NCI-H1694 (cell line): ENCODE data around the gene CADPS.

Source experiments
- DNase-seq: peaks from one replicate; lab custom pipeline; 2025; lab: John Stamatoyannopoulos, UW

The CADPS gene

DNA sequence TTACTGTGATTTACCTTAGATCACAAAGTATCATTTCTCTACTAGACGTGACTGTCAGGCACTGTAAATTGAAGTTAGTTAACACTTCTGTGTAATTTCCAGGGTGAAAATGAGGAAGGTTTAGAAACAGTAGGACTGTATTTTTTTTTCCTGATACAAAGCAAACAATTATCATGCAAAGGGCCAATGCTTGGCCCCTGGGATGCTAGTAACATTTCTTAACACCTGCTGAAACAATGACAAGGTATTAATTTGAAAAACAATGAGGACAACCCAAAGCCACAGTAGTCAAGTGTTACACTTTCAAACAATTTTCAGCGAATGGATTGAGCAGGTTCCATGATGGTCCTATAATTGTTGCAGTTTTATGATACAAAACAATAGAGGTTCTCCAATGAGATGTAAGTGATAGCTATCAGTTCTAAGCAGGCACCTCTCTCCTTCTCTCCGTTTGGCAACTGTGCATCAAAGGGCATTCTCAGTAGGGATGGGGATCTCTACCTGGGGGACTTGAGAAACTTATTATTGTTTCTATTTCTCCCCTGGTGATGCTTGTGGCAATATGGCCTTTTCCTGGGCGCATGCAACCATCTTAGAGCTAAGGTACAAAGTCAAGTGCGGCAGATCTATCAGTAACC lies 435.9 kb downstream of the CADPS start:
- no peak for DNase-seq

DNA sequence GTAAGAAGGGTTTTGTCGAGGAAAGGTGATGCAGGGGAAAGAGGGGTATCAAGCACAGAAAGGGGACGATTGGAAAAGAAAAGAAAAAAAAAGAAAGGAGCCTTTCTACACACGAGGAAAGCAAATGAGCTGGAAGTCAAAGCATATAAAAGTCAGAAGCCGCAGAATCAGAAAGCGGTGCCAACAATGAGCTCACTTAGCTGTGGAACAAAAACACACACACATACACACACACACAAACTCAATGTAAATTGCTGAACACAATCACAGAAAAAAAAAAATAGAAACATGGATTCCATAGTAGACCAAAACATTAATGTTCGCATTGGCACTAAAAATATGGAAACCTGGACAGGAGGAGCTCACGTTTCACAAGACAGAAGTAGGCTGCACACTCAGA lies 438.4 kb downstream of the CADPS start:
- no peak for DNase-seq

DNA sequence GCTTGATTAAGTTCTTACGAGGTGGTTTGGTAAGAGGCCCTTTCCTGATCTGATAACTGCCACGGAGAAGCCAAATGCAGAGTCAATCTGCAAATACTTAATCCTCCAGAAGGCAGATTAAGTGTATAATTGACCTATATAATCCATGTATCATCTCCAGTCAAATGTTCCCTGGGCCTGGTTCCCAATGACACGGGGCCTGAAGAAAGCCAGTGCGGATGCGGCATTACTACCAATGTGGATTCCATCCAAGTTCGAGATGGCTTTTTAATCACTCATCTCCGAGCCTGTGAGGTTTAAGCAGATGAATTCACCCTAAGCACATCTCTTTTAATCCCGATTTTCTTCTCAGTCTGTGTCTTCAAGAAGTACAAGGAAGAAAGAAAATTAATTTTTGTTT lies 441.8 kb downstream of the CADPS start:
- no peak for DNase-seq

DNA sequence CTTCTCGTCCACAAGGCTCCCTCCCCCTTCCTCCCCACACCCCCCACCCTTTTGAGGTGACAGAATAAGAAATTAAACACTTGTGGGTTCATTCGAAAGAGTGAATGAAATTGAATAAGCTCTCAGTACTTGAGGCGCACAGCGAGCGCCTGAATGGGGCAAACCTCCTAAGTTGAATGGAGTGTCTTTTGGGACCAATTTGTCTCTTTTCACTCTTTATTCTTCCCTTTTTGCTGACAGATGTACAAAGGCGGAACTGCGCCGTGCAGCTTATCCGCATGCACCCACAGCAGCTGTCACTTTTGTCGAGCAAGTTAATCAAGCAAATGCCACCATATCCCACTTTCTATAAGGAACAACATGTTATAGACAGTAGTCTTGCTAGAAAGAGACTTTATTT lies 454.0 kb downstream of the CADPS start:
- DNase-seq = no peak

DNA sequence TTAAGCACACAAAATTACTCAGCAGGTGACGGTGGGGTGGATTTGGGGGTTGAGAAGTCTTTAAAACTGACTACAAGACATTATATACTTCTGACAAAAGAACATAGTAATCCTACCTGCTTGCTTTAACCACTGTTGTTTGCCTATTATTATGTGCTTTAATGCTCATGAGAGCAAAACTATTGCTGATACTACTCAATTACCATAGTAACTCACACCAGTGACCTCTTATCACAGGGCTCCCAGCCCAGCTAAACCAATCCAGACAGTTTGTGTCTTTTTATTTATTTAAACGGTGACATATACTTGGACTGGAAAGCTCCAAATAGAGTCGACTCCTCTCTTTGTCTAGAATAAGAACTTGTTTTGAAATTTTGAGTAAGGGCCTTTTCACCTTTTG lies 459.1 kb downstream of the CADPS start:
- no peak for DNase-seq

DNA sequence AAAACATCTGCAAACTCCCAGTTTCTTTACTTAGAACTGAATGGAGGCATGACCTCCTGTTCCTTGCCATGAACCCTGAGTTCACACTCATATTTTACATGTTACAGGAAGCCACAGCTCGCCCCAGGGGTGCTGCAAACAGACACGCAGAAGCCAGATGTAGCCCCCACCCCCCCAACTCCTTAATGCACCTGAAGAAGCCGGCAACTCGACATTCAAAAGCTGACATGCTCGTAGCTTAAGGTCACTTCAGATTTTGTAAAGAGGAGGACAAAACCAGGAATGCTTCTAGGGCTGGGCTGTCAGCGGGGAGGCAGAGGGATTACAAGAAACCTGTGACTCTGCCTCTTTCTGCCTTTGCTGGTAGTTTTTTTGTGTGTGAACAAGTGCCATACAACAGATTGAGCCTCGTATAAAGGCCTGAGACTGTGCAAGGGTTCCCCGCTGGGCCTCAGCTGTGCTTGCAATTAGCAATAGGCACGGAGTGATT lies 459.9 kb downstream of the CADPS start:
- peak; percentile 27 for DNase-seq

DNA sequence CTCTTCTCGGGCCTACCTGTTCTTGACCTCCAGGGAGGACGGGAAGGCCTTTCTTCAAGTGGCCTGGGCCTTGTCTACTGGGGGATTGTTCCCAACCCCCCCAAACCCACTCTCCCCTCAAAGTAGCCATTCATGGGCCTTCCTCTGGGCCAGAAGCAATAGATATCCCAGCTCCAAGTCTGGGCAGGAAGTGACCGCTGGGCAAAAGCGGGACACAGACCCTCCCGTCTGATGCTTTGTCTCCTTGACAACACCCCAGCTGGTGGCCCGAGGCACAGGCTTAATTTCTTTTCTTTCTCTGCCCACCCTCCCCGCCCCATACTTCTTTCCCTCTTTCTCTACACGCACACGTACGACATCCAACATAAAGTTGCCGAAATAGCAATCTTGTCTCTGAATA lies 460.4 kb downstream of the CADPS start:
- DNase-seq = no peak

DNA sequence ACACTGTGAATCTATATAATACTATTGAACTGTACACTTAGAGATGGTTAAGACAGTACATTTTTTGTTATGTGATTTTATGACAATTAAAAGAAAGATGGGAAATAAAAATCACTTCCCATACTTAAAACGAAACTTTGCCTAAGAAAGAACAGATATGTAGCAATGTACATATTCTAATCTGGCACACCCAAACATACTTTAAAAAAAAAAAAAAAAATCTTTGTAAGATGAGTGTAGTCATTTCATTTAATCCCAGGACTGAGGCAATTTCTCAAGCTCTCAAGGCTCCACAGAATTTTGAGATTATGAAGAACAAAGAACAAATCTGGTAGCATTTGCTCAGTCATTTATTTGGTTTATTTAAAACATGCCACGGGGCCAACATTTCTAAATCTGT lies 461.5 kb downstream of the CADPS start:
- DNase-seq = no peak

DNA sequence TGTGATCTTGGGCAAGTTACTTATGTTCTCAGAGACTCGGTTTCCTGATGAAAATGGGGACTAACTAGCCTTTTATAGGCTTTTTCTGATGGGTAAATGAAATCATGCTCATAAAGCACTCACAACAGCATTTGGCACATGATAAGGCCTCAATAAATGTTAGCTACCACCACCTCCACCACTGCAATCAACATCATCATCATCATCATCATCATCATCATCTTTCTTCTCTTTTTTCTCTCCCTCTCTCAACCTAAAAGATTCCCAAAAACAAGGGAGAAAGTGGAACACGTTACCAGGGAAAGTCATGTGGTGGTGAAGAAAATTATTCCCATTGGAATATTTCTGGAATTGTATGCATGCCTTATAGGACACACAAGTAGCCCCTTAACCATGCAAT lies 468.3 kb downstream of the CADPS start:
- no peak for DNase-seq

DNA sequence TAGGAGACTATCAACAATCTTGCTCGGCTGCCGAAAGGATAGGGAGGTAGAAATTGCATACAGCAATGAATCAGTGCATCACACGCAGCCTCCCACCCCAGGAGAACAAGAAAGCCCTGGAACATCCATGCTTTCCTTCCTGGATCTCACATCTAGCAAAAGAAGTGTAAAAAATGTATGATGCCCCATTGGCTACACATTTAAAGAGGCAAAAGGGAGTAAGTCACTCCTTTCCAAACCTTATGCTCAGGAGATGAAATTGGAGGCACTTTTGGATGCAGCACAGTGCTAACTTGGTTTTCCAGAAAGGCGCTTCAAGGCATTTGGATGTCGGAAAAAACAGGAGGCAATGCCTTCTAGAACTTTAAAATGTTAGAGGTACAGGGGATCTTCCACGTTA lies 469.6 kb downstream of the CADPS start:
- no peak for DNase-seq

DNA sequence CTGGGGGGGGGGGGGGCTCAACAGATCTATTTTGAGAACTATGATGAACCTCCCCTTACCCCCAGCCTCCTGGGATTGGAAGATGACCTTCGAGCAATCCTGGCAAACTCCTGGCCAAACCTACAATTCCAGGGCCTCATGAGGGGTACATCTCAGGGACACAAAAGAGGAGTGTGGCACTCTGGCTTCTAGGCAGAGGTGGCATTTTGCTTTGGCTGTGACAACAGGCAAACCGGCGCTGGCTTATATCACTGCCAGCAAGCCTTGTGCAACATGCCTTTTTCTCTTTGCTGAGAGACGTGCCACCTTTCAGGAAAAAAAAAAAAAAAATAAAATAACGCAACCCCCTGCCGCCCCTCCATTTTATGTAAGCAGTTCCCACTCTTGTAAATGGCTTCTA lies 470.1 kb downstream of the CADPS start:
- DNase-seq = no peak

DNA sequence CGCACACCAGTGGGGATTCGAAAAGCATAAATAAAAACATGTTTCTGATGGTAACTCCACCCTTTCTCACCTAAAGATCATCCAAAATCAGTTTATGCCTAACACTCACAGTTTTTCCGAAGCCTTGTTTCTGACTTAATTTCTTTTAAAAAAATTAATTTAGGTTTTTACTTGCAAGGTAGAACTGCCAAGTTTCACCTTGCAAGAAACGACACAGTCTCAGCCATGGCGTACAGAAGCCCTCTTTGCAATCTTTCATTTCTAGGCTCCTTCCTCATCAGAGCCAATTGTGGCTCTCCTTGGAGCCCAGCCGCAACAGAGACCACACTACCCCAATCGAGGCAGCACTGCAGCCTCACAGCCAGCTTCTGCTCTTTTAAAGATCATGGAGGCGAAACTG lies 470.9 kb downstream of the CADPS start:
- no peak for DNase-seq

DNA sequence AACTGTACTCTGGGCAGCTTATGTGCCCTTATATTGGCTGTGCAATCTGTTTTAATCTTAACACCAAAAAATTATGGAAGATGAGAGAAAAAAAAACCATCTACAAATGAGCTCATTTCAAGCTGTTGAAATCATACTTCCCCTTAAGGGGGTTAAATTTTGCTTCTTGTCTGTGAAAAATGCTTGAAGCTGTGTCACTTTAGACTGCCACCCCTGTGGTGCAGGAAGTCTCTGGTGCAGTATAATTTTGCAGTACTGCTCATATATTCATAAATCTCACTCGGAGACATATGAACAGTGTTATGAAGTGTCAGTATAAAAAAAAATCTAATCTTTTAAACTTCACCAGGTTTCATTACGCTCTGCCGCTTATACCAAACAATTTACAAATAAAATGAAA lies 471.5 kb downstream of the CADPS start:
- no peak for DNase-seq

DNA sequence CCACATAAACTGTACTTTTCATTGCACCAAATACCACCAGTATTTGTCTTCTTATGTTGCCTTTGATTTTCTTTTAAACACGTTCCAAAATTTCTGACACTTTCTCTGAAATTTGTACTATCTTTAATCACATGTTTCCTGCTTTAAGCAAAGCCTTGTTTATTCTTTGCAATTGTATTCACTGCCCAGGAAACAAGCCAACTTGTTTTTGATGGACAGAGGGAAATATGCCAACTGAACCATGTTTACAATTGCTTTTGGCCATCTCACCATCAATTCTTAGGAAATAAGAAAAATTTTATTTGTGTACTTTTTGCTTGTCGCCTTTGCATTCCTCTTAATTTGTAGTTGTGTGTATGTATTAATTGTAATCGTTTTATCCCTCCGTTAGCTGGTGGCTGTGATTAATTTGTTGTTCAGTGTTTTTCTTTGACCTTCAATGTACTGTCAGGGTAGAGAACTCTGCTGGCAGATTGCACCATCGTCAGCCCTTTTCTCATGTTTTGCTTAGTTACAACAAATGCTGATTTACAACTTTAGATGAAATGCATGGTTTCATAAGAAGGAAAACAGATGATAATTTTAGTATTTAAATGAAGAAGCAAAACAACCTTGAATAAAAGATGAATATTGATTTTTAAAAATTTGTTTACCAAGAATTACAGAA lies 482.5 kb downstream of the CADPS start:
- DNase-seq = no peak

DNA sequence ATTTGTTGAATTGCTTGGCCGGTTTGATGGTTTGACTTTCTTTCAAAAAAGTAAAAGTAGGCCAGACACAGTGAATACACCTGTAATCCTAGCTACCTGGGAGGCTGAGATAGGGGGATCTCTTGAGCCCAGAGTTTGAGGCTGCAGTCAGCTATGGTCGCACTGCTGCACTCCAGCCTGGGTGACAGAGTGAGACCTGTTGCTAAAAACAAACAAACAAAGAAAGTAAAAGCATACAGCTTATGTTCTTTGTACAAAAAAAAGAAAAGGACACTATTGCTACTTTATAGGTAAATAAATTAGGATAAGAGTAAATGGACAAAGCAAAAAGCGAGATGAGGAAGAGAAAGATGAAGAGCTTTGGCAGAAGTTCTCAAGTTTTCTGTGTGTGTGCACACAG lies 488.0 kb downstream of the CADPS start:
- DNase-seq = no peak

DNA sequence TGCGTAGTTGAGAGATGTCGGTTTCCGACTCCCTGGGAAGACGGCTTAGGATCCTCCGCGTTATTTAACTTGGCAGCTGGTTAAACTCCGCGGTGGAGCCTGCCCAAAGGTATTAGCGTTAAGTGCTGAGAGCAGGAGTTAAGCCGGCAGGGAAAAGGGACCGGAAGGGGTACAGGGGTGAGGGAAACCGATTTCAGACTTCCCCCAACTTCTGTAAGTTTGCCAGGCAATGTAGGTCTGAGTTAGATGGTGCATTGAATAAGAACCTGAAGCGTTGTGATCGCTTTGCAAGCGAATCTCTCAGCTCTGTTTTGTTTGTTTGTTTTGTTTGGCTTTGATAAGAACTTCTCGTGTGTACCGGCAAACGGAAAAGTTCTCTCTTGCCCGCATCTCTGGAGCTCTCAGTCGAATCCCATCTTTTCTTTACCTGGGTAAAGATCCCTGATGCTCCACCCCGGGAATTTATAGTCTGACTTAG lies 495.9 kb downstream of the CADPS start:
- no peak for DNase-seq

DNA sequence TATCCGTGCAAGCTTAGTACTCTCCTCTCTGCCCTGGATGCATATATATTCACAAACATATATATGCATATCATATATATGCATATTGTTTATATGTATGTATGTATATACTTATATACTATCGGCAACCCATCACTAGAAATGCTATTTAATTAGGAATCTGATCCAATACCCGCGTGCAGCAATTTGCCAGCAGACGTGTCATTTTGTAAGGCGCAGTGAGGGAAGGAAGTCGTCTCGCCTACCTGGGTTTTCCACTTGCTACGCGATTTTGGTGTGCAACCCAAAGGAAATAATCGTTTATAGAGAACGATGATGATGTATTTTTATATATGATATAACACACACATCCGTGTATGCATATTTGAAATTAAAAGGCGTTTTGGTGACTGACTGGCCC lies 496.3 kb downstream of the CADPS start:
- no peak for DNase-seq

DNA sequence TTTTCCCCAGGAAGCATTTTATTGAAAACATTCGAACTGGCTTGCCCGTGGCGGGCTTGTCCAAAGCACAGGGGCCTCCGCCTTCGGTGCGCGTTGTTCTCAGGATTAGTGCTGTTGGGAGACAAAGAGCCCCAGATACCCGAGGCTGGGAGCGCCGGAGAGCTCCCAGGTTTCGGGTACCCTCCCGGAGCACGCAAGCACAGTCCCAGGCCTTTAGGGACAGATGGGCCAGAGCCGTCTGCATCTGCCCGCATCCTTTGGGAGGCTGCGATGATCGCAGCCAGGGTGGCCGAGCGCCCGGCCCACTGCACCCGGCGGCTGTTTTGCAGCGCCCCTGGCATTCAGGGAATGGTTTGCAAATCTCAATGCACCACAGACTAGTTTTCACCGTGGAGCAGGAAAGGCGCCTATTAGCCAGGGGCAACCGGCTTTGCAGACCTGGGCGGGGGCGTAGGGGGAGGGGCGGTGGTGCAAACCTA lies 496.9 kb downstream of the CADPS start:
- no peak for DNase-seq

DNA sequence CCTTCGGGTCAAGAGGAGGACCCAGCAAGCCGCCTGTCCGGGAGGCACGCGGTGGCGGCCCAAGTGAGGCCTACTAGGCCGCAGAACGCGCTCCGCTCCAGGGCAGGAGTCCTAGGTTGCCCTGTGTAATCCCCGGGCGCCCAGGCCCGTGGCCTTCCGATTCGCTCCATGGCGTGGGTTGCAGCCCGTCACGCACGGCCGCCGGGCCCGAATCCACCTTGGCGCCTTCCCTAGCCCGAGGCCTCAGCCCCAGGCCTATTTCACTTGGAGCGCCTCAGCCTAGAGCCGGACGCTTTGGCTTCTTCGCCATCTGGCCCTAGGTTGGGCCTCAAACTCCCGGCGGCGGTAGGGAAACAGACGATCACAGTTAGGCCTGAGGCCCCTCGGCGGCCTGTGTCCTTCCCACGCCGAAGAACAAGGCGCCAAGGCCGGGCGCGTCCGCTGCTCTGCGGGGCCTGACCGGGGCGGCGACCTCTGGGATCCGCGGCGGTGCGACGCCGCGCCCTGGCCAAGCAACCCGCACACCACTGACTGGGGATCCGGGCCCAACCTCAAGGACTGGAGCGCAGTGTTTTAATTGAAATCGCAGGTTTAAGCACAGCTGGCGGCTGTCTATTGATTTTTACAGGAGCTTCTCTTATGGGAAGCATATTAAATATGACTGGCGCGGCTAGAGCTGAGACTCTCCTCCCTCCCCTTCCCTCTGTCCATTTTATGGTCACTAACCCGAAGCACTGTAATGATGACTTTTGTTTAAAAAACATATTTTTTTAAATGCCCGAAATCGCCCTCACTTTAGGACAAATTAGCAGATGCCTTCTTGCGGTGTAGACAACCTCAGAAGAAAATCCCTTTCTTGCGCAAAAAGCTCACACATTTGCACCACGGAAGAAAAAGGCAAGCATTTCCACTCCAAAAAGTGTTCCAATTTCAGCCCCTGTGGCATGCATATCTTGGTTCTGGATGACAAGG lies 498.0 kb downstream of the CADPS start:
- no peak for DNase-seq

DNA sequence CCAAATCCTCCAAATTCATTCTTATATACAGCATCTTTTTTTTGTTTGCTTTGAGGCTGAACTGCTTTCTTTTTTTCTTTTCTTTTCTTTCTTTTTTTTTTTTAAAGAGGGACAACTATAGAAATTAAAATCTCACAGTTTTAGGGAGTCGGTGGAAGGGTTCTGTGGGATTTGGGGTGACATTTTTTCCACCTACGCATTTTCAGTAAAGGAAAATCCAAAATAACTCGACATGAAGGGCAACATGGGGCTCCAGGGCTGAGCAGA lies 498.8 kb downstream of the CADPS start:
- no peak for DNase-seq

DNA sequence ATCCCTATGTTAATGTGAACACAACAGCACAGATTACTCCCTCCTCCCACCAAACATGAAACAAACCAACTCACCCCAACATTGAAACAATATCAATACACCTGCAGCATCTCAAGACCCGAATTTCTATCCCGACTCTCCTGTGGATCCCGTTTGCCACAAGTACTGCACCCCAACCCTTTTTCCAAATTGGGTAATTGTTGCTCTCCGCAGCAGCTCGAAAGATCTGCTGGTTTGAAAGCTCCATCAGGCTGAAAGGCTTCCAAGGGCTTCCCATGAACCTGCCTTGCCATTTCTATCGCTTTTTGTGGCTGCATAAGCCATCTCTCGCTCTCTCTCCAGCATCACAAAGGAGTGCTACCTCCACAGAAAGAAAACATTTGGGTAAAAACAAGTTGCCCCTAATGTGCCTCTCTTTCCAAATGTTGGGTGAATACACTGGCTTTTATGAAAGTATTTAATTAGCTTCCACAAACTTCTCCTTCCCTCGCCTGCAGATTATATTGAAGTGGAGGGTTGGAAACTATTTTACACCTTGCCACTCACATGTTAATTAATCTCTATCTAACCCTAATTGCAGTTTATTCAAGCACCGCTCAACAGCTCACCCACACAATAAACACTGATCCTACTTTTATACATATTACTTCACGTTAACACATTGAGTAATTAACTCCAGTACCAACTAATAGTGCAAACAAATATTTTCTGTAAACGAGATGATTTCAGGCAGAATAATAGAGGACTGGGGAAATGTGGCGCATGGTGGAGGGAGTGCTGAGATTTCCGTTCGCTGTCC lies 499.4 kb downstream of the CADPS start:
- no peak for DNase-seq
